Measurements from ENCODE around the gene ADARB1. TPM values are rescaled to one million over a fixed set of nuclear protein-coding genes. Genes with fewer than 3 reads are reported as not detected.

ADARB1 gene
- polyA plus RNA-seq, 4 donors = 14.1 to 17.7 (median 17.1) TPM

DNA sequence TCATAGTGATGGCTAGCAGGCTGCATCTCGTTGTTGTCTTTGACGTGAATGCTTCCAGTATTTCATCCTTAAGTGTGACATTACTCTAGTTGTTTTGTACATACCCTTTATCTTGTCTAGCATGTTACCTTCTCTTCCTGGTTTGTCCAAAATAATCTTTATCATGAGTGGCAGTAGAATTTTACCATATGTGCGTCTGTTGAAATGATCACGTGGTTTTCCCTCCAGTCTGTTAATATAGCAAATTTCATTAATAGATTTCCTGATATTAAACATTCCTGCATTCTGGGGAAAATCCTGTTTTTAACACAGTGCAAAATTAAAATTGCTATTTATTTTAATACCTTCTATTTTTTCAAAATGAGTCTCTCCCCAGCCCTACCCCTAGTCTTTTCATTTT, 15.6 kb downstream of the ADARB1 start:
- DNase-seq (ENCODE audit: low read depth in 4 of 4, low spot score in 3 of 4) = no peak

DNA sequence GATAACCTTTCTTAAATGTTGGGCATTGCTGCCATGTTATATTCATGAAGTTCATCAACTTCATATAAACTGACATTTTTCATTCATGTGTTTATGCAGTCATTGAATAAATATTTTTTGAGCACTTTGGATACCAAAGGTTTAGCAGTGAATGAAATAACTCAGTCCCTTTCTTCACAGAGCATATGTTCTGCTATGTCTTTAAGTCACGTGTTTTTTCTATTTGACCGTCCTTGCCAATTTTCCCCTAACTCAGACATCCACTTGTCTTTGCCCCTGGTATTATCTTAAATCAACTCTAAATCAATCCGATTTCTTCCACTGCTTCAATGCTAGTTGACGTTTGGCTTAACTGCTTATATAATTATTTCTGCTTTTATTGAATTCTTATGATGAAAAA, 16.6 kb downstream of the ADARB1 start:
- no peak for DNase-seq (ENCODE audit: low read depth in 4 of 4, low spot score in 3 of 4)

DNA sequence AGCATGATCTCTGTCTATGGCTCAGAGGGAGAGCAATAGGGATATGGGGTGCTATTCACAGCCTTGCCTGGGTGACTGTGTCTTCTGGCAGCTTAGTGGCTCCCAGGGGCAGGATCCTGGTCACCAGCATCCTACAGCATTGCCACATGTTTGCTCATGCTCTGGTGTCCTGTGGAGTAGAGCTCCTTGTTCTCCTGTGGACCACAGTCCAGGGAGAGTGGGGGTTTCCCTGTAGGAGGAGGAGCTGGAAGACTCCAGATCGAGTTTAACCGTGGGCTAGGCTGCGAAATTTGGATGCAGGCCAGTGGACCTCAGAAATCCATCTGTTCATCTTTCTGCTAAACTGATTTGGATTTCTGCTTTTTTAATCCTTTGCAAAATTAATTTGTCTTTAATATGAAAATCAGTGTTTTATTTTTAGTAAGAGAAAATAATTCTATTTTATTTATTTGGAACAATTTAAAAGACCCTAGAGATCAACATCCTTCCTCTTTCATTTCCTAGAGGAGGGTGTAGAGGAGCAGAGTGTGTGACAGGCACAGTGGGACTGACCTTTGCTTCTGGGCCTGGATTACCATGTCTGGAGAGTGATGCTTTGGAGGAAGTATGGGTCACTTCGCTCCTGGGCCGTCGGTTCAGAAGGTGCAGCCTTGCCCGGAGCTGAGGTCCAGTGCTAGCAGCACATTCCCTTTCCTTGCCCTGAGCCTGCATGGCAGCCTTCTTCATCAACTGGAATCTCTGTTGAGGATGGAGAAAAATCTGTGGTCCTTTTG, 17.4 kb downstream of the ADARB1 start:
- no peak for DNase-seq (ENCODE audit: low read depth in 4 of 4, low spot score in 3 of 4)

DNA sequence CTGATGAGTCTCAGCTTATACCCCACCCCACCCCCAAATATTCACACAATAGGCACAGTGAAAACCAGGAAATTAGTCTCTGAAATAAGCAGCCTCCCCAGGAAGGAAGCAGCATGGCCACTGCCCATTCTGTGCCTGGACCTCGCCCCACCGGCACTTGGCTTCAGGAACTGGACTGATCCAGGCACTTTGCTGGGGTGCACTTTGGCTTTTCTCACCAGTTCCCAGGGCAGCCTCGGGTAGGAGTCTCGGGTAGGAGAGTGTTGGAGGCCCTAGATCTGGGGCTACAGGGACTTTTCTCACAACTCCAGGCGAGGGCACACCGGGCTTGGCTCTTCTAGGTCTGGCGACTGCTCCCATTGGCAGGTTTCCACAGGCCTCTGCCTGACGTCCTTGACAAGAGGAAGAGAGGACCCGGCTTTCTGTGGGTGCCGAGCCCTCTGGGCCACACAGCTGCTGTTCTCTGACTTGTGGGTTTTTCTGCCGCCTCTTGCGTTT, 18.7 kb downstream of the ADARB1 start:
- DNase-seq (ENCODE audit: low read depth in 4 of 4, low spot score in 3 of 4) = no peak

DNA sequence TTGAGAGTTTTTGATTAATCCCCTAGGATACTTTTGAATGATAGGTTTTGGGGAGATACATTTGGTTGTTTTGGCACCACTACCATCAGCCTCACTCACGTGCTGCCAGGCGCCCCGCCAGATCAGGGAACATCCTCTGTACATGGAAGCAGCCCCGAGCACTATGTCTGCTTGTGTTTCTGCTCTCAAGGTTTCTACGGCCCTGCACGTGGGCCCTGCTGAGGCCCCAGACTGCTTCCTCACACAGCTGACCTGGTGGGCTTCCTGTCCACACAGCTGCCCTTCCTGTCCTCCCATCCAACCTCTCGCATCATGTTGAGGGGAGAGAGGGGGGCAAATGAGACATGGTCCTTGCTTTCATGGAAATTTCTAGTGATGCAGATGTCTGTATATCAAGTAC, 20.0 kb downstream of the ADARB1 start:
- no peak for DNase-seq (ENCODE audit: low read depth in 4 of 4, low spot score in 3 of 4)

DNA sequence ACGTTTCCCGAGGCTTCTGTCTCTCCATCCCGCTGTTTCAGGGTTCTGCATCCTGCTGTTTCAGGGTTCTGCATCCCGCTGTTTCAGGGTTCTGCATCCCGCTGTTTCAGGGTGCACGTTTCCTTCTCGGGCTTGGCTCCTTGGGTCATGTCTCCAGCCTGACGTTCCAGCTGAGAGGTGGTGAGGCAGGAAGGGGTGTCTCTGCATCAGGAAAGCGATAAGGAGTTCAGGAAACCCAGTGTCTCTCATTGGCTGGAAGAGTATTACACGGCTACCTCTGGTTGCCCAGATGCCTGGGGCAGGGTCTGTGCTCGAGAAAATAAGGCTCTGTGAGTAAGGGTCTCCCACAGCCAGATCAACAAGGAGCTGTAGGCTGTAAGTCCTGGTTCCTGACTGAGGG, 21.1 kb downstream of the ADARB1 start:
- DNase-seq (ENCODE audit: low read depth in 4 of 4, low spot score in 3 of 4) = no peak

DNA sequence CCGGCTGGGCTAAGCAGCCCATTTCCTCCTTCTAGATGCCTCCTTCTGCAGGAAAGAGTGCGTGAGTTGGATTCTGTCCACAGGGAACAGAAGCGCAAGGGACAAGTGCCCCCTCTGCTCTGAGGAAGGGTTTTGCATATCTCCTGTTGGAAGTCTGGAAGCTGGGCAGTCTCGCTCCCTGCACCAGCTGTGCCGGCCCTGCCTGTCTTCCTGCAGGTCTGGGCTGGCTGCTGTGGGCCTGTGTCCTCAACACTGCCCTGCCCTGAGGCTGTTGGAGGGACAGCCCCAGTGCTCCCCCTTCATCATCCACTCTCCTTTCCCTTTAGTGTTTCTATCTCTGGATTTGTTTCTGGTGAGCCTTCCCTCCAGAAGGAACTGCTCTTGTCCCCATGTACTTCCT, 21.8 kb downstream of the ADARB1 start:
- no peak for DNase-seq (ENCODE audit: low read depth in 4 of 4, low spot score in 3 of 4)

DNA sequence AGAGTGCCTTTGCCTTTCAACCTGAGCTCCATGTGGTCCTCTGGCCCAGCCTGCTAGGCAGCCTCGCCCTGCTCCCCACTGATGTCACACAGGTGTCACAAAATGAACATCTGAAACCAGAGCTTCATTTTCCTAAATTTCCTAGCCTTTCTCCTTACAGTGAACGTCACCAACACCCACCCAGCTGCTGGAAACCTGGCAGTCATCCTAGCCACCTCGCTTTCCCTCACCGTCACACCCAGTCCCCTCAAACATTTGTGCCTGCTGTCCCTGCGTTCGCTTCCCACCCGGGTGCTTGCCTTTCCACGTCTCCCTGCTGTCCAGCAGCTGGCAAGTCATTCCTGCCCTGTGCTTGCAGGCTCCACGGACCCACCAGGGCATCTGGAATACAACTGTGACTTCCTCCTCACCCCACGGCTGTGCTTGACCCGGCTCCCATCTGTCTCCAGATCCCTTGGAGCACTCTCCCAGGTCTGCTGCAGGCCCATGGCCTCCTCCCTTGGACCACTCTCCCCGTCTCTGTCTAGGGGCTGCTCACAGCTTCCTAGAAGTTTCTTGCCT, 23.5 kb downstream of the ADARB1 start:
- no peak for DNase-seq (ENCODE audit: low read depth in 4 of 4, low spot score in 3 of 4)

DNA sequence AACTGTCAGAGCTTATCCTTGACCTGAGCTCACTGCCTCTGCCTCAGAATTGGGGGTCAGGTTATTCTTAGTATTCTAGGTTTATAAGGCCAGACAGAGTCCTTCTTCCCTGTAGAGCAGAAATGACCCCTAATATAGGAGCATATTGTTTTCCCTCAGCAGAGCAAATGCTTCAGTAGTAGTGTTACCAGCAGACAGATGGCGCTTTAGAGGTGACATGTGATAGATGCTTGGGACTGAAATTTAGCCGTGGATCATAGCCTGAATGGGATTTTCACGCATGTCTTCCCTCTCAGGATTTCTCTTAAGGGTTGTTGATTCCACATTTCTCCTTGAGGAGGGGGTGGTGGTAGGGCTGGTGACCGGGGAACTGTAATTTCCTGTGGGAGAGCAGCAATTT, 24.5 kb downstream of the ADARB1 start:
- DNase-seq (ENCODE audit: low read depth in 4 of 4, low spot score in 3 of 4) = no peak

DNA sequence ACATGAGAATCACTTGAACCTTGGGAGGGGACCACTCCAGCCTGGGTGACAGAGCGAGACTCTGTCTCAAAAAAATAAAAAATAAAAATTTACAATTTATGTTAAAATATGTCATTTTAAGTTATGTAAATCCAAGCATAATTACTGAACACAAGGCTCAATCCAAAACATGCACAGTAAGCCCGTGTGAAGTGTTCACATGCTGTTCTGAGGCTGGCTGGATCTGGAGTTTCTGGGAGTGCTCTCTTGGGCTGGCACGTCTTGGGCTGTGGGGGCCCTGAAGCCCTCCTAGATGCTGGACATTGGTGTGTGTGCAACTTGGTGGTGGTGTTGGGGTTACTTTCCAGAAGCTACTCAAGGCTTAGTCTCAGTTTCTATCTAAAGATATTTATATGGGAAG, 25.2 kb downstream of the ADARB1 start:
- DNase-seq (ENCODE audit: low read depth in 4 of 4, low spot score in 3 of 4) = no peak

DNA sequence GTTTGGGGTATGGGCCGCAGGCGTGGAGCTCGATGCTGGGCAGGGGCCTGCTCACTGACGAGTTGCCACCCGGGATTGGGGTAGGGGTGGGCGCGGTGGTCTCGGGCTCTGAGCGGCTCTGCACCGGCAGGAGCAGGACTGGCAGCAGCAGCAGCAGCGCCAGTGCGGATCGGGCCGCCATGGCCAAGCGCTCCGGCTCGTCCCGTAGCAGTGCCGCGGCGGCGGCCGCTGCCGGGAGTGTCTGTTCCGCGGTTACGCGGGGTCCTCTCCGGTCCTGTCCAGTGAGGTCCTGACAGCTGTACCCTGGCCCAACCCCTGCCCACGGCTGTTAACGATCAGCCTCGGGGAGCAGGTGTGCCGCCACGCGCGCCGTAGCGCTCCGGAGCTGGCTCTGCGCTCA, 26.5 kb downstream of the ADARB1 start:
- no peak for DNase-seq (ENCODE audit: low read depth in 4 of 4, low spot score in 3 of 4)

DNA sequence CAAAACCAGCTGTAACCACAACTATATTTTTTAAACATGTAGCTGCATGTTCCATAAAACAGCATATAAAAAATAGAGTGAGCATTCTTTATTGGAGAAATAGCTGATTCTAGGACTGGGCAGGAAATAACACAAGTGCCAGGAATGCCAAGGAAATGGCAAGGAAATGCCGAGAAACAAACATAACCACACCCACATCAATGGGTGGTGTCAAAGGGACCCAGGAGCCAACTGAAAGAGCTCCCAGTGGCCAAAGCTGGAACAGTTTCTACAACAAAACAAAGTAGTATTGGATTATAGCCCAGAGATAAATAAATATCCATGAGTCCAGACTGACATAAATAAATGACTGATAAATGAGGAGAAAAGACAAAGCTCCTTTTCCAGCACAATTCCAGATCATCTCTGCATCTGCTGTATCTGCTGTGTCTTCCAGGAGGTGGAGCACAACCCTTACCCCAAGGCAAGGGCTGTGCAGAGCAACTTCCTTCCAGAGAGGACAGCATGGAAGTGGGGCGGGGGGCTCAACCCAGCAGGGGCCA, 28.1 kb downstream of the ADARB1 start:
- no peak for DNase-seq (ENCODE audit: low read depth in 4 of 4, low spot score in 3 of 4)

DNA sequence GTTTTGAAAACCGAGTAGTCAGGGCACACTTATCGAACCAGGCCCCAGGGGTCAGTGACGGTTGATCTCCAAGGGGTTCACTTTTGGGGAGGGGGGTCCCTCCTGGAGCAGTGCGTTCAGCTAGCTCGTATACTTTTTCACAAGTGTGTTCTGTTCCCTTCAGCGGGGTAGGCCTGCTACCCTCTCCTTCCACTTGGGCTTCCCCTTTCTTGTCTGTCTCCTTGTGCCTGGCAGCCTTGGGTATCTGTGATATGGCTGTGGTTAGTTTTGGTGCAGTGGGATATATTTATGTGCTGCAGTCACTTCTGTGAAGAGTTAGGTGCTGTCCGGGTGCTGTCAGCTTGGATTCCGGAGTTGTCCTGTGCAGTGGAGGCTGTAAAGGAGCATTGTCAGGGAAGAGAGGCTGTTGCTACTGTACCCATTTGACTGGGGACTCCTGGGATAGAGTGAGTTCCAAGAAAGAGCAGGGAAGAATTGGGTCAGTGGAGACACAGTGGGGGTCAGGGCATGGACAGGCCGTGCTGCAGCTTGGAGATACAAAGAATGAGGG, 29.7 kb downstream of the ADARB1 start:
- no peak for DNase-seq (ENCODE audit: low read depth in 4 of 4, low spot score in 3 of 4)

DNA sequence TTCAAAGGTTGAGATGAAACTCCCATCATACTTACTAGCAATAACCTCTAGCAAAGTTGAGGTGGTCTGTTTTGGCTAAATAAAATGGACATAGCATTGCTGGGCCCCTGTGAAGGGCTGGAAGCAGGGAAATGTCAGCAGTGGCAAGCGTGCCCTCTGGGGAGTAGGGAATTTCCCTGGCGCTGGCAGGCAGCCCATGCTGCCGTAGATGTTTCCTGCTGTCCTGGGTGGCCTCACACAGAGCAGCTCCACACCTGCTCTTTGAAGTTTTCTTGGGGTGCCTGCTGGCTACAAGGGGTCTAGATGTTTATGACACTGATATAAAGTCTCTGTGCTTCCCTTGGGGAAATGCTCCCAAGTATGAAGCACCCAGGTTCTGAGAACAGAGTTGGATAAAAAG, 30.2 kb downstream of the ADARB1 start:
- DNase-seq (ENCODE audit: low read depth in 4 of 4, low spot score in 3 of 4) = no peak

DNA sequence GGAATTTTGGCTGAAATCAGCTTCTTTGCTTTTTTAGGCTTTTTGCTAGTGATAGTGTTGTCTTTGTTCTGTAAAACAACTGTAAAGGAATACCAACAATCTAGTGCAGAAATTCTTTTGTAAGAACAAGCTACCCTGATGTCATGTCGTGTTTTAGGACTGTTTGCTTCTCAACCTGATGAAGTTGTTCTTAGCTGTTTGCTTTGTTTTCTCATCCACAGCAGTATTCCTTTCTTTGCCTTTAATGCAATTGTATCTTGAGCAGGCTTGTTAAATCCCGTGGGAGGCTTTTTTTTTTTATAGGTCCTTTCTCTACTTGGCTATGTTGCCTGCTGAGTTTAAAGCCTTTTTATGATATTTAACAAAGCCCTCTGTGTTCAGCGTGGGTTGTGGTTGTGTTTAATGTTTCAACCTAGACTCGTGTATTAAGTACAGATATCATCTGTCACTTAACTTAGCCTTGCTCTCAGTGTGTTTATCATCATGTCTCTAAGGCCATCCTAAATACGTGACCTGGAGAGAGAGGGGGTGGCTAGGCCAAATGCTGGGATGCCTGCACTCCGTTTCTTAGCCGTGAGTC, 31.6 kb downstream of the ADARB1 start:
- no peak for DNase-seq (ENCODE audit: low read depth in 4 of 4, low spot score in 3 of 4)

DNA sequence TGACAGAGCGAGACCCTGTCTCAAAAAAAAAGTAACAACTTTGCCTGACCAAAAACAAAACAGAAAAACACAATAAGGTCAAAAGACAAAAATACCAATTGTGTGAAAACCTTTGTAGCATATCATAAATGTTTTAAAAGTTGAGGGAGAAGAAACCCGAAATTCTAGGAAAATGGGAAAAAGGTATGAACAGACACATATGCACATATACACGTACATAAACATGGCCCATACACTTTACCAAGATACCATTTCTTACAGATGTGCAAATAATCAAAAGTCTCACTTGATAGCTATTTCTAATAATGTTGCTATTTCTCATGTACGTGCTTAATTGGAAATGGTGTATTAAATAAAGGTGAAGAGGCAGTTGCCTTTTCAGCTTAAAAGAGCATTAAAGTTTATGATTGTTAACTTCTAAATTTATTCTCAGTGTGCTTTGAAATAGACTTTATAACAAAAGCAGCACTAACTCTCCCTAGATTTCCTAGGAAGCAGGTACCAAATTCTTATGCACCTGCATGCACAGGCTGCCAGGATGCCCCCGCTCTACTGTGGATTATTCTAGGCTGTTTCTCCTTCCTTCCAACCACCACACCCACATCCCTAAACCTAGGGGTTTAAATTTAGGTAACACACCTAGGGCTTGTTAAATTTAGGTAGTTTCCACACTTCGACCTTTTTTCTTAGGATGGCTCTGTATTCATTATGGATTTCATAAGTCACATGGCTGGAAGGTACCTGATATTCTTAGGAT, 33.8 kb downstream of the ADARB1 start:
- DNase-seq (ENCODE audit: low read depth in 4 of 4, low spot score in 3 of 4) = no peak

DNA sequence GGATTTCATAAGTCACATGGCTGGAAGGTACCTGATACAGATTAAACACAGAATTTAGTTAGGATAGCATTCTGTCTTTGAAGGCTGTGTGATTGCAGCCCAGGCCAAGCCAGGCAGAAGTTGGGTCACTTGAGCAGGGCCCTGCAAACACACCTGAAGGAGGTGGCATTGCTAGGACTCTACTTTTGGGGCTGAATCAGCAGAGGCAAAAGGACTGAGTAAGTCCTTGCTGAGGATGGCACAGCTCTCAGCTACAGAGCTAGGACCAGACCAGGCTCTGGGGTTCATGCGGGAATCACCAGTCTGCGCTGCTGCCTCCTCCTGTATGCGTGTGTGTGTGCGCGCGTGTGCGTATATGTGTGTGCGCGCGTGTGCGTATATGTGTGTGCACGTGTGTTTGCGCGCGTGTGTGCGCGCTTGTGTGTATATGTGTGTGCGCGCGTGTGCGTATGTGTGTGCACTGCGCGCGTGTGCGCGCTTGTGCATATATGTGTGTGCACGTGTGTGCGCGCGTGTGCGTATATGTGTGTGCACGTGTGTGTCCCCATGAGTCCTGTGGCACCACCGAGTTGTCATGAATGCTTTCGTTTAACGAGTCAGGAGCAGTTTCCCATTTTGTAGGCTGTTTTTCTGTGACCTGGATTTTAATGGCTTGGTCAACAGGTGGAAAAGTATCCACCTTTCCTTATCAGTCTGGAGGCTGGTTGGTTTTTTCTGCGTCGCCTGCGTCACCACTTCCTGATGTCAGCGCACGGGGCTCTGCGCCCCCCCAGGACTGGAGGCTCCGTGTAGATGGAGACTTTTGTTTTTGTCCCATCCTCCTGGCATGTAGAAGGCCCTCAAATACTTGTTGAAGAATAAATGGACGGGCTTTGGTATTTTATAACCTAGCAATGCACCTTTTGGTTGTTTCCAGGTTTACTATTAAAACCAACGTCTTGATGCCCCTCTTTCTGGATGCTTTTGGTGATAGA, 34.7 kb downstream of the ADARB1 start:
- DNase-seq (ENCODE audit: low read depth in 4 of 4, low spot score in 3 of 4) = no peak

DNA sequence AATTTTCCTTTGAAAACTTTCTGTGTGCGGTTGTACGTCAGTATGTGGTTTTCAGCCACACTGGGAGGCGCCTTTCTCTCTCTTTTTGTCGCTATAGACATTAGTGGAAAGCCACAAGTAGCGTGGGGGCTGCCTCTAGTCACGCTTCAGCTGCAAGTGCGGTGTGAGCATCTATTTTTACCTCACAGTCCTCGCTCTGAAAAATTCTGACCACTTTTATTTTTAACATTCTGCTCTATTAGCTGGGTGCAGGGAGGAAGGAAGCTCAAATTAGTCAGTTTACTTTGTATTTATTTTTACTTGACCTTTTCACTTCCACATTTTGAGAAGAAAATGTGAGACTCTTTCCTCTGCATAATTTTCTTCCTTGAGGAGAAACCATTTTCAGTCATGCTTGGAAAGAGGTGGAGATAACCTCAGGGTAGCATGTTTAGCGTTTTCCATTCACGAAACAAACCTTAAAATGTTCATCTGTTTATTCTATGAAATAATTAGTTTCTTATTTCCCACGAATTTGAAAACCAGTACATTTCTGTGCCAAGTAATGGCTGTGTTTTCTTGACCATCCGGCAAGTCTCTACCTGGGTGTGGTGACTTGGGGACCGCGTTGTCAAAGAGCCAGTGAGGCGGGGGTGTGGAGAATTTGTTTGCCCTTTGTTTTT, 35.6 kb downstream of the ADARB1 start:
- DNase-seq (ENCODE audit: low read depth in 4 of 4, low spot score in 3 of 4) = no peak

Measured in right renal pelvis (tissue), 4 donors.